Liver (tissue), 3 donors: ENCODE results near the gene SIGLEC7.

Experiments
- HNF4G ChIP-seq: IDR thresholded peaks from 2 replicates; pipeline ENCODE4 v1.6.1; 2016; ENCODE audit warnings: antibody characterized with exemption
- JUND ChIP-seq, 2 donors: IDR thresholded peaks; 2 replicates each; pipeline ENCODE4 v1.6.1; 2016; ENCODE audit warnings: antibody characterized with exemption in 2 of 2
- RXRA ChIP-seq, 2 donors: IDR thresholded peaks; 2 replicates each; pipeline ENCODE4 v1.6.1; 2017 to 2018; ENCODE audit warnings: antibody characterized with exemption in 2 of 2, mild to moderate bottlenecking in 1 of 2
- SP1 ChIP-seq: IDR thresholded peaks from 2 replicates; pipeline ENCODE4 v1.6.1; 2018; ENCODE audit warnings: antibody characterized with exemption, mild to moderate bottlenecking
- TAF1 ChIP-seq: conservative IDR thresholded peaks from 2 replicates; pipeline ENCODE4 v1.6.1; 2016; ENCODE audit warnings: antibody characterized with exemption, mild to moderate bottlenecking
- TF ChIP-seq, protein P1 (sequence below): fragments of 150-350 bp; IDR thresholded peaks from 2 replicates; pipeline ENCODE4 v1.5.1; 2017; ENCODE audit warnings: improper control_type of control experiment, low read depth, low read length; ENCODE audit not compliant: missing input control
- TF ChIP-seq, protein P2 (sequence below): IDR thresholded peaks from 2 replicates; pipeline ENCODE4 v1.6.1; 2016; ENCODE audit warnings: antibody characterized with exemption
- TF ChIP-seq, protein P3 (sequence below): IDR thresholded peaks from 2 replicates; pipeline ENCODE4 v1.6.1; 2016; ENCODE audit warnings: antibody characterized with exemption
- donor health status: healthy.
- donor health status: healthy.

DNA sequence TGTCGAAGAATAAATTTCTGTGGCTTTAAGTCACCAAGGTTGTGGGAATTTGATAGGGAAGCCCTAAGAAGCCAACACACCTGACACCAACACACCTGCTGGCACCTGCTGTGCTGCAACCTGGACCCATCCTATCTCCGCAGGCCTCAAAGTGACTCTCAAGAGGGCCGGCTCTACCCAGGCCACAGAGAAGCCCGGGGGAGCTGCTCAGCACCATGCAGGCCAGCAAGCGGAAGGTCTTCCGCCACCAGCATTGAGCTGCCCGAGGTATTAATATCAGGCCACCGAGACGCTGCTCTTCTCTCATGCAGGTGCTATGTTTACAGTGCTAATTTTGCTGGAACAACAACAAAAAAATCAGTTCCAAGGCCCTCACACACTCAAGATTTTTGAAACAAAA lies 50.6 kb downstream of the SIGLEC7 start:
- TF ChIP-seq JUND (IDR thresholded peaks at IDR 0.05): no peak
- TF ChIP-seq, protein P1, sequence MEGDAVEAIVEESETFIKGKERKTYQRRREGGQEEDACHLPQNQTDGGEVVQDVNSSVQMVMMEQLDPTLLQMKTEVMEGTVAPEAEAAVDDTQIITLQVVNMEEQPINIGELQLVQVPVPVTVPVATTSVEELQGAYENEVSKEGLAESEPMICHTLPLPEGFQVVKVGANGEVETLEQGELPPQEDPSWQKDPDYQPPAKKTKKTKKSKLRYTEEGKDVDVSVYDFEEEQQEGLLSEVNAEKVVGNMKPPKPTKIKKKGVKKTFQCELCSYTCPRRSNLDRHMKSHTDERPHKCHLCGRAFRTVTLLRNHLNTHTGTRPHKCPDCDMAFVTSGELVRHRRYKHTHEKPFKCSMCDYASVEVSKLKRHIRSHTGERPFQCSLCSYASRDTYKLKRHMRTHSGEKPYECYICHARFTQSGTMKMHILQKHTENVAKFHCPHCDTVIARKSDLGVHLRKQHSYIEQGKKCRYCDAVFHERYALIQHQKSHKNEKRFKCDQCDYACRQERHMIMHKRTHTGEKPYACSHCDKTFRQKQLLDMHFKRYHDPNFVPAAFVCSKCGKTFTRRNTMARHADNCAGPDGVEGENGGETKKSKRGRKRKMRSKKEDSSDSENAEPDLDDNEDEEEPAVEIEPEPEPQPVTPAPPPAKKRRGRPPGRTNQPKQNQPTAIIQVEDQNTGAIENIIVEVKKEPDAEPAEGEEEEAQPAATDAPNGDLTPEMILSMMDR: no peak
- TF ChIP-seq RXRA (IDR thresholded peaks at IDR 0.05): no peak
- no peak for TF ChIP-seq TAF1
- TF ChIP-seq HNF4G: no peak
- TF ChIP-seq, protein P2, sequence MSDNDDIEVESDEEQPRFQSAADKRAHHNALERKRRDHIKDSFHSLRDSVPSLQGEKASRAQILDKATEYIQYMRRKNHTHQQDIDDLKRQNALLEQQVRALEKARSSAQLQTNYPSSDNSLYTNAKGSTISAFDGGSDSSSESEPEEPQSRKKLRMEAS: no peak
- no peak for TF ChIP-seq SP1
- TF ChIP-seq, protein P3, sequence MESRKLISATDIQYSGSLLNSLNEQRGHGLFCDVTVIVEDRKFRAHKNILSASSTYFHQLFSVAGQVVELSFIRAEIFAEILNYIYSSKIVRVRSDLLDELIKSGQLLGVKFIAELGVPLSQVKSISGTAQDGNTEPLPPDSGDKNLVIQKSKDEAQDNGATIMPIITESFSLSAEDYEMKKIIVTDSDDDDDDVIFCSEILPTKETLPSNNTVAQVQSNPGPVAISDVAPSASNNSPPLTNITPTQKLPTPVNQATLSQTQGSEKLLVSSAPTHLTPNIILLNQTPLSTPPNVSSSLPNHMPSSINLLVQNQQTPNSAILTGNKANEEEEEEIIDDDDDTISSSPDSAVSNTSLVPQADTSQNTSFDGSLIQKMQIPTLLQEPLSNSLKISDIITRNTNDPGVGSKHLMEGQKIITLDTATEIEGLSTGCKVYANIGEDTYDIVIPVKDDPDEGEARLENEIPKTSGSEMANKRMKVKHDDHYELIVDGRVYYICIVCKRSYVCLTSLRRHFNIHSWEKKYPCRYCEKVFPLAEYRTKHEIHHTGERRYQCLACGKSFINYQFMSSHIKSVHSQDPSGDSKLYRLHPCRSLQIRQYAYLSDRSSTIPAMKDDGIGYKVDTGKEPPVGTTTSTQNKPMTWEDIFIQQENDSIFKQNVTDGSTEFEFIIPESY: no peak
